ENCODE measurements around the gene PSTPIP2.
A peak's percentile ranks its signal among the peaks of the same experiment; 100 is the strongest.
"Not testable (repeated sequence)": the region's sequence is repeated elsewhere in the genome, so short reads cannot be mapped to it uniquely, and the experiment has no call there.

The PSTPIP2 gene

DNA sequence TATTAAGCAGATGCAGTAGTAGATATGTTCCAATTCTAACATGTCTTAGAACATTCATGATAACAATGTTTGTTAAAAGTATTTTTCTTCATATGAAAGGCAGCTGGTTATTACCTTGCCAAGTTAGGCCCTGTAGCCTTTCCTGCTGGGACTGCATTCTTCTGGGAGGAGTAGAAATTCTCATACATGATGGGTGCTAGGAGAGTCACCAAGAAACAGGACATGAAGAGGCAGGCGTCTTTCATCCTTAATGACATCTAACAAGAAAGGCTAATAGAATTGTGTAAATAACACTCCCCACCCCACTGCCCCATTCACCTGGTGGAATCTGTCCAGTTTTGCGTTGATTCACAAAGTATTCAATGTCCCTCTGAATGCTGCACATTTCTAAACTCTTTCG, 80.3 kb downstream of the PSTPIP2 start:
- no peak for DNase-seq (ENCODE audit: low read depth, low spot score)

DNA sequence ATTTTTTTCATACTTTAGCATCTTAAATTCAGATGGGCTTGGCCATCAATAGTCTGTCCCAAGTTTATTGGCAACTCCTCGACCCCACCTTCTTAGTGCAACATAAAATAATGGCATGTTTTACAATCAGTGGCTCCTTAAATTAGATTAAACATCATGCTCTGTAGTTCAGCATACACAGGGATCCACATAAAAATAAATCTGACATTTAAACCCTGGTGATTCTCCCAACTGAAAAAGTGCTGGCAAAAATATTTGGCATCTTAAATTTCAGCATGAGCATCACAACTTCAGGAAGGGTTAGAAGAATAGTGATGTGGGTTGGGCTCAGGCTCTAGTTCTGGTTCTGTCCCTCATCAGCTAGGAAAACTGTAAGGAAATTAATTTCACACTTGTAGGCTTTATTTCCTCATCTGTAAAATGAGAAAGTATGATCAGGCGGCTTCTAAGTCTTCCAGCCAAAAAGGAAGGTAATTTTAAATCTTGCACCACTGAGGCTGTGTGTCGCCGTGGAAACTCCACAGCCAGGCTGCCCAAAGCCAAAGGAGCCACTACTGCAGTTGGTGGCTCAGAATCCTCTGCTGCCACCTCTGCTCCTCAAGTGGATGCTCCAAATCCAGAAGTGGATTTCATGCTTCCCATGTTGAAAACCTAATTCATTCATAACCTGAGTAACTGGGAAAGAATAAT, 87.4 kb downstream of the PSTPIP2 start:
- DNase-seq (ENCODE audit: low read depth, low spot score) = no peak

GRCh38 chr18:45981821-45982220, 90.2 kb downstream of the PSTPIP2 start:
- DNase-seq (ENCODE audit: low read depth, low spot score) = no peak

DNA sequence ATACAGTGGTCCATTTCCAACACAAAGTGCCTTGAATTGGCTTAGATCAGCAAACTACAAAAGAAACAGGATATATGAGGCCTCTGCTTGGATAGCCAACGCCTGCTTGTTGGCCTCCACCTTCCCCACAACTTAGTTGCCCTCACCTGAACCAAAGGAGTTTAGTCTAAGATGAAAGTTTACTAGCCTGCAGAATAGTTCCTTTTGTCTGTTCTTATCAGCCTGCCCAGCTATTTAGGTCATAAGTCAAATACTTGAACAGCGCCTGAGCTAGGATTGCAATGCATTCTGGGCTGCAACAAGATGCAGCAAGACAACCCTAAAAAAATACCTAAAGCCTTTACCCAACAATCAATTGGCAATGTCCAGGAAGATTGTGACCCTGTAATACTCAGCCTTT, 91.8 kb downstream of the PSTPIP2 start:
- no peak for DNase-seq (ENCODE audit: low read depth, low spot score)

DNA sequence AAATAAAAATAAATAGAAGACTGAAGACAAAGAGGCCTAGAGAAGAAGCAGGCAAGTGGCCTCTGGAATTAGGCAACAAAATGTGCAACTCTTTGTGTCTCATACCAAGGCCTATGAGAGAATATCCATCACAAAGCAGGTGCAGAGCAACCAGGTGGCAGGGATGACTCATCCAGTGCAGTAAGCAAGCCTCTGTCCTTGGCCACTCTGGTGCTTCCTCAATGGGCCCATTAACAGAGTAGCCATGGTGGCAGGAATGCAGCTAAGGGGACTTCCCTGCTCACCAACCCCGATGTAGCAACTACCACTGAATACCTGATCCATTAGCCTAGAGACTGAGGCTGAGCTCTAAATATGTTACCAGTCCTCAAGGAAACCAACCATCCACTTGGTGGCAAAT, 94.0 kb downstream of the PSTPIP2 start:
- no peak for DNase-seq (ENCODE audit: low read depth, low spot score)

DNA sequence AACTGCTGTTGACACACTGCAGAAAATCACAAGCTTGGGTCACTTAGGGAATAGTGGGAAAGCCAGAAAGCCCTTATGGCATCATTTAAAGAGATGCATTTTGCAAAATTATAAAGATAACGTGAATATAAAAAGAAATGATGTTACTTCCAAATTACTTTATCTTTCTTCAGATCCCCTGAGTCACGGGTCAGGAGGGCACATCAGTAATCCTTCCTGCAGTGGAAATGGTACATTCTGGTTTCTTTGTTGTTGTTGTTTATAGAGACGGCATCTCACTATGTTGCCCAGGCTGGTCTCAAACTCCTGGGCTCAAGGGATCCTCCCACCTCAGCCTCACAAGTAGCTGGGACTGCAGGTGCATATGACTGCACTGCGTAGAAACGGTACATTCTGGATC, 95.1 kb downstream of the PSTPIP2 start:
- no peak for DNase-seq (ENCODE audit: low read depth, low spot score)

DNA sequence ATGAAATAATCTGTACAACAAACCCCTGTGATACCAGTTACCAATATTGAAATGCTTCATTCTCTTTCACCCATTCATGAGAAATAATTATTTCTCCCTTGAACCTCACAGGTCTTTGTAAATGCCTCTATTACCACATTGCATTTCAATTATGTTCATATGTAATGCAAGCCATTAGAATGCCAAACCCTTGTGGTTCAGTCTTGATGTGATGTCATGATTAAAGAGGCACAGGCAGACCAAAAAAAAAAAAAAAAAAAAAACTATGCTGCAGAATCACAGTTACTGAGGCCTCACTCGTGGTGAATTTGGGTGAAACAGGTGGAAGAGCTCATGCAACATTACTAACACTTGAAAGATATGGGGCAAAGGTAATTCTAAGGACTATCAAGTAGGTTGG, 95.5 kb downstream of the PSTPIP2 start:
- DNase-seq (ENCODE audit: low read depth, low spot score) = no peak

GRCh38 chr18:45974088-45974536, 97.9 kb downstream of the PSTPIP2 start:
- DNase-seq (ENCODE audit: low read depth, low spot score) = peak; percentile 41

DNA sequence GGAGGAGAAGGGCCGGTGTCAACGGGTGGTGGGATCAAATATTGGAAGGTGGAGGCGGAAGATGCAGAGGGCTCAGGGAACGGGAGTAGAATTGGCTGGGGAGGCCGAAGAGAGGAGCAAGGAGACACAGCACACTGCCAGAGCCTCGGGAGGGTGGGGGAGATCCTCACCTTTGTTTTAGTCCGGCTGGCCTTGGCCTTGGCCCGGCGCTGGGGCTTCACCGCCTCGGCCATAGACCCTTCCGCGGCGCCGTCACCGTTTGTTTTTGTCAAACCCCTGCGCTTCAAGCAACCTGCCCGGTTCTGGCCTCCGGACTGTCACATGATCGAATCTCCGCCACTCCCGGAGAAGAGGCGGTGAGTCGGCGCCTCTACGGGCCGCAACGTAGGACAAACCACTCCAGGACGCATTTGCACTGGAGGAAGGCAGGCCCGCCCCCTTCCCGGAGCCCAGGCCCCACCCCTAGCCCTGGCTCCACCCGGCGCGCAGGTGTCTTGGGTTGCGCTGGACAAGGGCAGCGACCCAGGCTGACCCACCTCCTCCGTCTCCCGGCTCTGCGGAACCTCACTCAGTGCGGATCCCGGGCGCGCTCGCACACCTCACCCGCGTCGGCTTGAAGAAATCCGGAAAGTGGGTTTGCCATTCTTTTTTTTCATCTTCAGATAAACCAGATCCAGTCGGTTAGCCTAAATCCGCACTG, 104.9 kb downstream of the PSTPIP2 start, which contains the start of gene EPG5:
EPG5 (minus strand) TSS at position 323 of the 700 bp plus-strand sequence; CDS start at position 233, 90 bp downstream.
- peak; percentile 89 for DNase-seq (ENCODE audit: low read depth, low spot score)

DNA sequence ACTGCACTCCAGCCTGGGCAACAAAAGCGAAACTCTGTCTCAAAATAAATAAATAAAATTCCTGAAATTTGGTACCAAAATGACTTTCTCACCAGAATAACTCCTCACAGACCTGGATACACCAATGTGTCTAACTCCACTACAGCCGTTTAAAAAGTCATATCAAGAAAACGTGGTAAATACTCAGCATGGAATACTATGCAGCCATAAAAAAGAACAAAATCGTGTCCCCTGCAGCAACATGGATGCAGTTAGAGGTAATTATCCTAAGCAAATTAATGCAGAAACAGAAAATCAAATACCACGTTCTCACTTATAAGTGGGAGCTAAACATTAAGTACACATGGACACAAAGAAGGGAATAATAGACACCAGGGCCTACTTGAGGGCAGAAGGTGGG, 107.1 kb downstream of the PSTPIP2 start:
- DNase-seq (ENCODE audit: low read depth, low spot score) = not testable (repeated sequence)

DNA sequence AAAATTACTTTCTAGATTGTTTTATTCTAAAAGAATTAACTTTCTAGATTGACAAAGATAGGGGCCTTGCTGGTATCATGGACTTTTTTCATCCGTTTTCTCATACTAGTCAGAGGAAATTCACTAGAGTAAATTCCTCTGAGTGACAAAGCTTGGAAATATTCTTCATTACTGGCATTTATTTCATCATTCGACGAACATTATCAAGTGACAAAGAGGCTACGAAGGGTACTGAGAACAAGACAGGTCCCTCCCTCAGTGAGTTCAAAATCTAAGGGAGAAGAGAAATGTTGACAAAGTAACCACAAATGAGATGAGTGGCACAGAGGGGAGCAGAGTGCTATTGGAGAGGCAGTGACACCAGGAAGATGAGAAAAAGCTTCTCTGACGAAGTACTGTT, 109.2 kb downstream of the PSTPIP2 start:
- DNase-seq (ENCODE audit: low read depth, low spot score) = no peak

GRCh38 chr18:45962461-45962860, 109.6 kb downstream of the PSTPIP2 start:
- no peak for DNase-seq (ENCODE audit: low read depth, low spot score)

- DNase-seq (ENCODE audit: low read depth, low spot score) = not testable (repeated sequence)
Measured at GRCh38 chr18:45959484-45959883, 112.6 kb downstream of the PSTPIP2 start.

- DNase-seq (ENCODE audit: low read depth, low spot score) = no peak
Measured at GRCh38 chr18:45958730-45959129, 113.3 kb downstream of the PSTPIP2 start.

DNA sequence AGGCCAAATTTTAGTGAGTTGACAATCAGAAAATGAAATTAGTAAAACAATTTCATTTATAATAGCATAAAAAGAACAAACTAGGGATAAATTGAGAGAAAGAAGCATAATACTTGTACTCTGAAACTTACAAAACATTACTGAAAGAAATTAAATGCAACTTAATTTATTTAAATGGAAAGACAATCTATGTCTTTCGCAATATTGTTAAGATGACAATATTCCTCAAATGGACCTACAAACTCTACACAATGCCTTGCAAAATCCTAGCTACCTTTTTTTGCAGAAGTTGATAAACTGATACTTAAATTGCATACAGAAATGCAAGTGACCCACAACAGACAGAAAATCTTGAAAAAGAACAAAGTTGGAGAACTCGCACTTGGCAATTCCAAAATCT, 114.0 kb downstream of the PSTPIP2 start:
- no peak for DNase-seq (ENCODE audit: low read depth, low spot score)

- peak; percentile 25 for DNase-seq (ENCODE audit: low read depth, low spot score)
Measured at GRCh38 chr18:45957100-45957499, 115.0 kb downstream of the PSTPIP2 start.

DNA sequence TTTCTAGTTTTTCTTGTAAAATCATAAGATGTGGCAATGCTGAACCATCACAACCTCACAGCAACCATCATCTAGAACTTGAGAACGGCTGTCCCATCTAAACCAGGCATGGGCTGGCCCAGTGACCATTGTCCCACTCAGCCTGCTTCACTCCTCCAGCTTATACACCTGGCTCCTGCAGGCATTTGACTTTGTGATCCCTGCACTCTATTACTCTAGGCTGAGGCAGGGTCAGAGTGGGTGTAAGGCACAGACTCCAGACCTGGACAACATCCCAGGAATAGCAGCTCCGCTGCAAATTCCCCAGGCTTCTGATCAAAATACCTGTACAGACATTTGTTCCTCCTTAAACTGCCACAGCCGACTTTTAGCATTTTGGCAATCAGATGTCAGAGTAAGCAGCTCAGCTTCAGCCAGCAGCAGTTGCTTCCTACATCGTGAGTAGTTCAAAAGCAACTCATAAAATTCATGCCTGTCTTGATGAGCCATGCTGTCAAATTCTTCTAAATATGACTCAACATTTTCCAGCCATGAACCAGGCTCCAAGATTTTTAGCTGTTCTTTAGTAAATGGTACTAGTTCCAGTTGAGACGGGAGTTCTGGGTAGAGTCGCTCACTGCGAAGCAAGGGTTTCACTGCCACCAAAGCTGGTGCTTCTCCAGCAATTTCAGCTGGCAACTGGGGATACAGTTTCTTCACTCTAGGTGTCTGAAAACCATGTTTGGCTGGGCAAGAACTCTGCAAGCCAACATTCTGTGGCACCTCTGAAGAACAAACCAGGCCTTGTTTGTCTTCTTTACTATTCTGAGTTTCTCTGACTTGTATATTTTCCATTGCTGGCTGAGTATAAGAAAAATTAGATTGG, 117.8 kb downstream of the PSTPIP2 start:
- DNase-seq (ENCODE audit: low read depth, low spot score) = no peak

DNA sequence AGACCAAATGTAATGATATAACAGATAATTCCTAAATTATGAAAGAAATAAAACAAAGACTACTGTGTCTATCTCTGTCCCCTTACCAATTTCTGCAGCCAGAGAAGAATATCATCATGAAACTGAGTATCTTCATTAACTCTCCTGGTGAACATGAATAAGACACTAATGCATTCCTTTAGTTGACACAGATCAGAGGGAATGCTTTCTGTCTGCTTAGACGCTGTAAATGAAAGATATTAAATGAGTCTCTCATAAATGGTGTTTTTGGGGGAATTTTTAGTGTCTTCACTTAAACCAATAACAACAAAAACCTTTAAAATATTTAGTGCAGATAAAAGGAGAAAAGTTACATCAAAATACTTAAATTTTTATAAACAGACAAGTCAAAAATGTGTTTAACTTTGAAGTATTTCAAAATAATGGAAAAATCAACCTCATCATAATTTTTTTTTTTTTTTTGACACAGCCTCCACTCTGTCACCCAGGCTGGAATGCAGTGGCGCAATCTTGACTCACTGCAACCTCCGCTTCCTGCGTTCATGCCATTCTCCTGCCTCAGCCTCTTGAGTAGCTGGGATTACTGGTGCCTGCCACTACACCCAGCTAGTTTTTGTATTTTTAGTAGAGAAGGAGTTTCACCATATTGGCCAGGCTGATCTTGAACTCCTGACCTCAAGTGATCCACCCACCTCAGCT, 120.9 kb downstream of the PSTPIP2 start:
- DNase-seq (ENCODE audit: low read depth, low spot score) = no peak

- no peak for DNase-seq (ENCODE audit: low read depth, low spot score)
Measured at GRCh38 chr18:45945669-45946068, 126.4 kb downstream of the PSTPIP2 start.

- DNase-seq (ENCODE audit: low read depth, low spot score) = no peak
Measured at GRCh38 chr18:45940724-45941123, 131.3 kb downstream of the PSTPIP2 start.

- no peak for DNase-seq (ENCODE audit: low read depth, low spot score)
Measured at GRCh38 chr18:45939236-45939635, 132.8 kb downstream of the PSTPIP2 start.

Measured in brain pericyte (primary cell).